GM12872 (cell line): Measurements from ENCODE around the gene ABCA2.

Experiments used
- TF ChIP-seq, protein P1 (sequence below): IDR thresholded peaks from 3 replicates; pipeline ENCODE4 v1.5.1; 2011; ENCODE audit warnings: low read depth, mild to moderate bottlenecking, low read length, moderate library complexity; ENCODE audit not compliant: insufficient read depth

ABCA2 gene

DNA sequence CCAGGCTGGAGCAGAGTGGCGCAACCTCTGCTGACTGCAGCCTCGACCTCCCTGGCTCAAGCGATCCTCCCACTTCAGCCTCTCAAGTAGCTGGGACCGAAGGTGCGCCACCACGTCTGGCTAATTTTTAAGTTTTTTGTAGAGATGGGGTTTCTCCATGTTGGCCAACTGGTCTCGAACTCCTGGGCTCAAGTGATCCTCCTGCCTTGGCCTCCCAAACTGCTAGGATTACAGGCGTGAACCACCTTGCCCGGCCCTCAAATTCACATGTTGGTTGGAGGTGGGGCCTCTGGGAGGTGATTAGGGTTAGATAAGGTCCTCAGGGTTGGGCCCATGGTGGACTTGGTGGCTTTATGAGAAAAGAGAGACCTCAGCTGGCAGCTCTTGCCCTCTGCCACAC, 65.9 kb downstream of the ABCA2 start:
- TF ChIP-seq, protein P1, sequence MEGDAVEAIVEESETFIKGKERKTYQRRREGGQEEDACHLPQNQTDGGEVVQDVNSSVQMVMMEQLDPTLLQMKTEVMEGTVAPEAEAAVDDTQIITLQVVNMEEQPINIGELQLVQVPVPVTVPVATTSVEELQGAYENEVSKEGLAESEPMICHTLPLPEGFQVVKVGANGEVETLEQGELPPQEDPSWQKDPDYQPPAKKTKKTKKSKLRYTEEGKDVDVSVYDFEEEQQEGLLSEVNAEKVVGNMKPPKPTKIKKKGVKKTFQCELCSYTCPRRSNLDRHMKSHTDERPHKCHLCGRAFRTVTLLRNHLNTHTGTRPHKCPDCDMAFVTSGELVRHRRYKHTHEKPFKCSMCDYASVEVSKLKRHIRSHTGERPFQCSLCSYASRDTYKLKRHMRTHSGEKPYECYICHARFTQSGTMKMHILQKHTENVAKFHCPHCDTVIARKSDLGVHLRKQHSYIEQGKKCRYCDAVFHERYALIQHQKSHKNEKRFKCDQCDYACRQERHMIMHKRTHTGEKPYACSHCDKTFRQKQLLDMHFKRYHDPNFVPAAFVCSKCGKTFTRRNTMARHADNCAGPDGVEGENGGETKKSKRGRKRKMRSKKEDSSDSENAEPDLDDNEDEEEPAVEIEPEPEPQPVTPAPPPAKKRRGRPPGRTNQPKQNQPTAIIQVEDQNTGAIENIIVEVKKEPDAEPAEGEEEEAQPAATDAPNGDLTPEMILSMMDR: no peak

DNA sequence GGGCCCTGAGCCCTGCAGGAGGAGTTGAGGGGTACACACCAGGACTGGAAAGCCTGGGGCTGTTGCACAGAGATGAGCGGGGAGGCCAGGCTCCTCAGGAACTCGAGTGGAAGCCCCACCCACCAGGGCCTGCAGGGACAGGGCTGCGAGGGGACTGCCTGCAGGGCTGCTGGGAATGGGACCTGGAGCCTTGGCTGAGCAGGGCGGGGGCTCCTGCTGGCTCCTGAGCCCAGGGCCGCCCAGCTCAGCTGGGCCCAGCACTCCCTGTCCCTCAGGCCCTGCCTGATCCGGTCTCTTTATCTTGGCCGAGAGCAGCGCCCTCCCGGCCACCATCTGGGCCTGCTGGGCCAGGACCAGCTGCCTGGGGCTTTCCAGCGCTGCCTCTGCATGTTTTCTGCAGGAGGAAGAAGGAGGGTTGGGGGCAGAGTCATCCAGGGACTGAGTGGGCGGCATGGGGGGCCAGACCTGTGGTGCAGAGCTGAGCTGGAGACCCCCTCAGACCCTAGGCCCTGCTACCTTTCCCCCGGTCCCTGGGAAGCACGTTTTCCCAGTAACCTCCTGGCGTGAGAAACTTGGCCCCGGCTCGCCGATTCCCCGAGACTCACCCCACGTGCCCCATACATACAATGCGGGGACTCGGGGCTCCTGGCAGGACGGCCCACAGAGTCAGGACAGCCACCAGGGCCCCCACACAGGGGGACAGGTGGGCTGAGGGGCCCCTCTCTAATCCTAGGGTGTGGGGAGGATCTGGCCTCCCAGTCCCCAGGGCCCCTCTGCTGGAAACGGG, 66.6 kb downstream of the ABCA2 start:
- TF ChIP-seq, protein P1: no peak

DNA sequence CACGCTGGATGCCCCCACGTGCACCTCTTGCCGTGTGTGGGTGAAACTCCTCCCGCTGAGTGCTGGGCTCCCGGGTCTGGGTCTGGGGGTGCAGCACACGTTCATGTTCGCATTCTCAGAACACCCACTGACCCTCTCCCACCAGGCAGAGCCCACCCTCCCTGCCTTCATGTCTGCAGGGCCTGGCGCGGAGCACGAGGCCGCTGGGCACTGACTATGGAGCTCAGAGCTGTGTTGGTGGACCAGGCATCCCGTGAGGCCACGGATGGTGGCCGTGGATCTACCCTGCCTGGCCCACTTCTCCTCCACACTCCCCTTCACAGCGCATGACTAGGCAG, 67.1 kb downstream of the ABCA2 start:
- TF ChIP-seq, protein P1: no peak

DNA sequence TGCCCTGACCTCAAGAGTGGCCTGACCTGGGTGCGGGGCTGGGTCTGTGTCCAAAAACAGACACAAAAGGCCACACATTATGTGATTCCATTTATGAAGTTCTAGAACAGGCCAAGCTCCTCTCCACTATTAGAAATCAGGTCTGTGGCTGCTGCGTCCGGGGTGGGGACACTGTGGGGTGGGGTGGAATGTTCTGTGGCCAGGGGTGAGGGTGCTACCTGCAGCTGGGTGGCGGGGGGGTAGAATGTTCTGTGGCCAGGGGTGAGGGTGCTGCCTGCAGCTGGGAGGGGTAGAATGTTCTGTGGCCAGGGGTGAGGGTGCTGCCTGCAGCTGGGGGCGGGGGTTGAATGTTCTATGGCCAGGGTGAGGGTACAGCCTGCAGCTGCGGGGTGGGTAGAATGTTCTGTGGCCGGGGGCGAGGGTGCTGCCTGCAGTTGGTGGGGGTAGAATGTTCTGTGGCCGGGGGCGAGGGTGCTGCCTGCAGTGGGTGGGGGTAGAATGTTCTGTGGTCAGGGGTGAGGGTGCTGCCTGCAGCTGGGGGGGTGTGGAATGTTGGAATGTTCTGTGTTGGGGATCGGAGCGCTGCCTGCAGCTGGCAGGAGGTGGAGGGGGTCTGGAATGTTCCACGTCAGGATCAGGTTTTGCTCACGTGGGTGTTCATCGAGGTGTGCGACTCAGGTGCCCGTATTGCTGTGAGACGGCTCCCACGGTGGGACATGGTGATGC, 67.7 kb downstream of the ABCA2 start:
- TF ChIP-seq, protein P1: no peak

DNA sequence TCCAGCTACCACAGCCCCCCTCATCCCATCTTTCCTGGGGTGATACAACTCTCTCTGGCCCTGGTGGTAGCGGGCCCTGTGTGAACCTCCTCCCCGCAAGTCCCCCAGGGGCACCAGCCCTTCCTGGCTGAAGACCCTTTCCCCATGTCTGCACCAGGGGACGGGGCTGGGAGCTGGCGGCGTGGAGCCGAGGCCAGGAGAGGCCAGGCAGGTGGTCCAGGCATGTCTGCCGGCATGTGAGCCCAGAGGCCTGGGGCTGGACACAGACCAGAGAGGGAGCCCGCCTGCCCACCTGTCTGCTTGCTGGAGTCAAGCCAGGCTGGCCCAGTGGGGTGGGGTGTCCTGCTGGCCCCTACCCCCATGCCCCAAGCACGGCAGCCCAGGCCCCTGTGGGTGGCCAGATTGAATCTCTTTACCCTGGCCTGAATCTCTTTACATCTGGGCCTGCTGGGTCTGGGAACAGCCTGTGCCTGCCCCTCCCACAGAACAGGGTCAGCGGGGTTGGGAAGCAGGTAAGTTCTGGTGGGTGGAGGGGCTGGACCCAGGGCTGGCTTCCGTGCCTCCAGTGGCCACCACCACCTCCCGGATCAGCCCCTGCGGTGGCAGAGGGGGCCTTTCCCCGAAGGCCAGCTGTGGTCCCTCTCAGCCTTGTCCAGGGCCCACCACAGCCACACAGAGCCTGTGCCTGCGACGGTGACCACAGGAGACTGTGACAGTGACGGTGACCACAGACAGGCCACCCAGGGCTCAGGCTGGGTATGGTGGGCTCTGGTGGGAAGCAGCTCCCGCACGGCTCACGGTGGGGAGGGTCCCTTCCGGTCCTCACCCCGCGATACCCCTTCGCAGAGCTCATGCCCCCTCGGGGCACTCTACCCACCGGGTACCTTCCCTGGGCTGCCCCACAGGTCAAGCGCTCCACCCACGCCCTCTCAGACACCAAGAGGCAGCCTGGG, 68.9 kb downstream of the ABCA2 start:
- TF ChIP-seq, protein P1: no peak

DNA sequence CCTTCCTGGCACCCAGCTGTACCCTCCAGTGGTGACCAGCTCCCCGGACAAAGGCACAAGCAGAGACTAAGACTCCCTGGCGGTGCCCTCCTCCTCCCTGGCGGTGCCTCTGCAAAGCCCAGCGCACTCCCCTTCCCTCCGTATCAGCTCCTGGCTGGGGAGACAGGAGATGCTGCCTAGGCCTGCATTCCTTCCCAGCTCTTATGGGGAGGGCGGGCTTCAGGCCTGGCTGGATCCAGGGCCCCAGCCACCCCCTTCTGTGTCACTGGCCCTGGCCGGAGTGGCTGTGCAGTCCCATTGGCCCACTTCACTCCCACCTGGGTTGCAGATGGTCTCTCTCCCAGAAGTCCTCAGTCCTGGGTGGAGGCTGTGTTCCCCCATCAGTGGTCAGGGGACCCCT, 69.6 kb downstream of the ABCA2 start:
- TF ChIP-seq, protein P1: no peak

DNA sequence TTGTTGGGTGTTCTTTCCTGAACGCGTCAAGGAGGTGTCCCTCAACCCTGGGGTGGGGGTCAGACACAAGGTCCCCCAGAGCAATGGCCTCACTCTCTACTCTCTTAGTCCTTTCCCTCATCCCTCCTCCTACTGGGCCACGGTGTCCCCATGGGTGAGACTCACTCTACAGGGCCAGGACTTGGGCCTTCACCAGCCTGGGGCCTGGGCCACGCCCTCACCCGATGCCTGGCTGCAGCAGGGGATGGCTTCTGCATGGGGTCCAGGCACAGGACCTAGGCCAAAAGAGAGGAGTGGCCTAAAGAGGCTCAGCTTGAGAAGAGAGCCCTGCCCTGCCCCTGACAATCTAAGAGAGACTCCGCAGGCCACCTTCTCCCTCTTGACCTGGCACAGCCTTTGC, 70.1 kb downstream of the ABCA2 start:
- TF ChIP-seq, protein P1: no peak
